HCT116 (cell line): ENCODE data around the gene GP2.

Experiments
- CBX3 ChIP-seq: IDR thresholded peaks from 2 replicates; pipeline ENCODE4 v1.6.1; 2012; ENCODE audit warnings: low read depth
- CEBPB ChIP-seq: IDR thresholded peaks from 2 replicates; pipeline ENCODE4 v1.6.1; 2012; ENCODE audit warnings: low read depth
- CTCF ChIP-seq, 3 experiments: fragments of 200-600 bp in 1 of 3; sonication (generic) in 1 of 3; IDR thresholded peaks in 2 of 3; conservative IDR thresholded peaks in 1 of 3; 2 replicates each; pipeline ENCODE4 v1.5.1; 2012 to 2017; ENCODE audit warnings: low read depth in 2 of 3, low read length in 2 of 3, antibody characterized with exemption in 1 of 3, borderline replicate concordance in 1 of 3, control low read depth in 1 of 3, mild to moderate bottlenecking in 1 of 3, mixed read lengths in 1 of 3, mixed run types in 1 of 3, moderate library complexity in 1 of 3; ENCODE audit not compliant: insufficient read depth in 1 of 3
- ELF1 ChIP-seq: IDR thresholded peaks from 2 replicates; pipeline ENCODE4 v1.6.1; 2012; ENCODE audit warnings: low read depth, borderline replicate concordance
- EZH2 ChIP-seq: fragments of 200-600 bp; sonication (generic); IDR thresholded peaks from 2 replicates; pipeline ENCODE4 v1.6.1; 2017; ENCODE audit warnings: antibody characterized with exemption, mixed run types
- FOSL1 ChIP-seq: IDR thresholded peaks from 2 replicates; pipeline ENCODE4 v1.6.1; 2012; ENCODE audit warnings: low read depth
- JUND ChIP-seq: IDR thresholded peaks from 2 replicates; pipeline ENCODE4 v1.6.1; 2012
- MAX ChIP-seq: IDR thresholded peaks from 2 replicates; pipeline ENCODE4 v1.6.1; 2012
- POLR2A ChIP-seq: IDR thresholded peaks from 2 replicates; pipeline ENCODE4 v1.7.0; 2011; ENCODE audit warnings: borderline replicate concordance; ENCODE audit not compliant: insufficient read depth, insufficient read length; ENCODE audit errors: extremely low read depth
- POLR2AphosphoS5 ChIP-seq: IDR thresholded peaks from 2 replicates; pipeline ENCODE4 v1.6.1; 2011; ENCODE audit warnings: mild to moderate bottlenecking, low read depth, low read length, moderate library complexity
- SP1 ChIP-seq: IDR thresholded peaks from 2 replicates; pipeline ENCODE4 v1.6.1; 2012; ENCODE audit warnings: low read depth
- SRF ChIP-seq: IDR thresholded peaks from 2 replicates; pipeline ENCODE4 v1.6.1; 2012; ENCODE audit warnings: low read depth

GRCh38 chr16:20333120-20333519, 5.8 kb upstream of the GP2 start:
- TF ChIP-seq EZH2: no peak
- TF ChIP-seq CTCF (IDR thresholded peaks at IDR 0.05 in 2 of 3, conservative IDR thresholded peaks at IDR 0.05 in 1 of 3; ENCODE audit: borderline replicate concordance in 1 of 3, insufficient read depth in 1 of 3, low read depth in 2 of 3, low read length in 2 of 3): no peak
- no peak for TF ChIP-seq MAX
- no peak for TF ChIP-seq POLR2AphosphoS5
- no peak for TF ChIP-seq CBX3
- no peak for TF ChIP-seq POLR2A
- no peak for TF ChIP-seq SRF
- TF ChIP-seq ELF1: no peak
- no peak for TF ChIP-seq CEBPB
- TF ChIP-seq JUND: no peak
- no peak for TF ChIP-seq FOSL1
- TF ChIP-seq SP1: no peak
